ENCODE measurements around the gene RNF14.

RNF14 gene

DNA sequence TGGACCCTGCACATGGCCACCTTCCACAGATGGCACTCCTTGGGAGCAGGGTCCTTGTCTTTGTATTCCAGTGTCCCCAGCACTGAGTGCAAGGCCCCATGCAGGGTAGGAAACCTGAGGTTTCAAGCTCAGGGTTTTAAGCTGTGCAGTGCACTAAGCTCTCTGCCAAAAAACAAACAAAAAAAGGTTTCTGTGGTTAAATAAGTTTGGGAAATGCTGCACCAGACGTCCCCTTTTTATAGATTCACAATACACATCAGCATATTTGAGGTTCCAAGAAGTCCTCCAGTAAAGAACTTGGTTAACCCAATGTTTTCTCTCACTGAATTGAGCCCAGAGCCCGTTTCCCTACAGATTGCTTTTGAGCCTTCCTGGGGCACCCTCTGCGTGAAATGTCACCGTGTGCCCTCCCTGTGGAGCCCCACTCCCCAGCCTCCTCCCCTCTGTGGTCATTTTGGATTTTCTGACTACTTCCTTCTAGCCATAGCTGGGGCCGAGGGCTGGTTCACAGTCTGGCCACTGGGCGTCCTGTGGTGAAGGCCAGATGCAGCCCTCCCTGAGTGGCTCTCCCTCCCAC is 28.1 kb upstream of the RNF14 start:
- TF ChIP-seq, protein P1, sequence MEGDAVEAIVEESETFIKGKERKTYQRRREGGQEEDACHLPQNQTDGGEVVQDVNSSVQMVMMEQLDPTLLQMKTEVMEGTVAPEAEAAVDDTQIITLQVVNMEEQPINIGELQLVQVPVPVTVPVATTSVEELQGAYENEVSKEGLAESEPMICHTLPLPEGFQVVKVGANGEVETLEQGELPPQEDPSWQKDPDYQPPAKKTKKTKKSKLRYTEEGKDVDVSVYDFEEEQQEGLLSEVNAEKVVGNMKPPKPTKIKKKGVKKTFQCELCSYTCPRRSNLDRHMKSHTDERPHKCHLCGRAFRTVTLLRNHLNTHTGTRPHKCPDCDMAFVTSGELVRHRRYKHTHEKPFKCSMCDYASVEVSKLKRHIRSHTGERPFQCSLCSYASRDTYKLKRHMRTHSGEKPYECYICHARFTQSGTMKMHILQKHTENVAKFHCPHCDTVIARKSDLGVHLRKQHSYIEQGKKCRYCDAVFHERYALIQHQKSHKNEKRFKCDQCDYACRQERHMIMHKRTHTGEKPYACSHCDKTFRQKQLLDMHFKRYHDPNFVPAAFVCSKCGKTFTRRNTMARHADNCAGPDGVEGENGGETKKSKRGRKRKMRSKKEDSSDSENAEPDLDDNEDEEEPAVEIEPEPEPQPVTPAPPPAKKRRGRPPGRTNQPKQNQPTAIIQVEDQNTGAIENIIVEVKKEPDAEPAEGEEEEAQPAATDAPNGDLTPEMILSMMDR (conservative IDR thresholded peaks at IDR 0.05; ENCODE audit: control insufficient read depth, insufficient read depth, low read depth, low read length), result peak; percentile 17
- H3K4me3 ChIP-seq (ENCODE audit: control insufficient read depth, low read depth, low read length), result no peak overlapping the region
- DNase-seq (ENCODE audit: low read depth), result peak; percentile 38

DNA sequence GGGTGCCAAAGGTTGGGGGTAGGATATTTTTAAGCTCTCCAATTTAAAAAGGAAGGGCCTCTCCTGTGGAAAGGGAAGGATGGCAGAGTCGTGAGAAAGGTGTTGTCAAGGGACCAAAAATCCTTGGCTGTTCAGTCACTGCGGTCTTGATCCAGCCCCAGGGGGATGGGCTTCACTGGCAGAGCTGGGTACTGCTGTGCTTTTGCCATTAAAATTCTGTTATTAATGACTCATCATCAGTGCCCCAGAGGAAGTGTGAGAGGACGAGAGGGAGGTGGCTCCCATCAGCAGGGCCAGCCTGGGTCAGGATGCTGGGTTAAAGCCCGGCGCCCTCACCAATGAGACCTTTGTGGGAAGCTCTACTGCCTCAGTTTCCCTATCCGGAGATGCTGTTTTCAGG is 27.6 kb upstream of the RNF14 start:
- TF ChIP-seq, protein P1 (conservative IDR thresholded peaks at IDR 0.05; ENCODE audit: control insufficient read depth, insufficient read depth, low read depth, low read length), result no peak
- peak; percentile 46 for DNase-seq (ENCODE audit: low read depth)
- H3K4me3 ChIP-seq (ENCODE audit: control insufficient read depth, low read depth, low read length), result no peak overlapping the region

DNA sequence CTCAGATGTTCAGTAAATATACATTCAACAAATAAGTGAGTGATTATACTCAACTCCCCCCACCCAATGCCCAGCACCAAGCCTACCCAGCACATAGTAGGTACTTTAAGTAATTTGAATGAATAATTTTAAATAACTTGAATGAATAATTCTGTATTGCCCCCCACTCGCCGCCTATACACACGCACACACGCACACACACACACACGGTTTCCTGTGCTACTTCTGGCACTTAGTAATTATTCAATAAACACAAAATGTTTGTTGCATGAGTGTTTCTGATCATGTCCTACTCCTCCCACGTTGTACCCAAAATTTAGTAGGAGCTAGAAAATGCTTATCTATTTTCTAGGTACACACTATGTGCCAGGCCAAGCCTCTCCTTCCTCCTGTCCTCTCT is 27.1 kb upstream of the RNF14 start:
- TF ChIP-seq, protein P1 (conservative IDR thresholded peaks at IDR 0.05; ENCODE audit: control insufficient read depth, insufficient read depth, low read depth, low read length), result no peak

DNA sequence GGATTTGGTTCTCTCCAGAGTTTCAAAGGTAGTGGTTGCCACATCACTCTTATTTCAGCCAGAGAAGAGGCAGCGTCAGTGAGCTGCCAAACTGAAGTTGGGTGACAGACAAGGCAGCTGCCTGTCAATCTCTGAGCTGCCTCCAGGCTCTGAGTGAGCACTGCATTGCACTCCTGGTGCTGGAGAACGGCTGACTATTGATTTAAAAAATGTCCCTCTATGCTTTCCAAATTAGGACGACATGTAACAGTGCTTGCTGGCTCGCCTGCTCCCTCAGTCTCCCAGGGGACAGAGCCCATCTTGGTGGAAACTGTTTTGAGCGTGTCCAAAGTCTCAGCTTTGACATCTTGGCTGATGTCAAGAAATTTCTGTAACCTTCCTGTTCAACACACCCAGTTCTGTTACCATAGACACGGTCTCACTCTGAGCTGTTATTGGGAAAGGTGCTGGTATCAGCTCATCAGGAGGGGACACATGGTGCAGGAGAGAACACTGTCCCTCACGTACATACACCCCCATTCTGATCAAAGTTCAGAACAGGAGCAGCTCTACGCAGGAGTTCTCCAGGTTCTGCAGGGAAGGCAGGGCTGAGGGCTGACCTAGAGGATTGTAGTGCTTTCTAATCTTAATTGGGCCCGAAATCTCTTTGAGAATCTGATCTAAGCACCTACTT is 26.6 kb upstream of the RNF14 start:
- no peak for DNase-seq (ENCODE audit: low read depth)
- TF ChIP-seq, protein P1 (conservative IDR thresholded peaks at IDR 0.05; ENCODE audit: control insufficient read depth, insufficient read depth, low read depth, low read length), result no peak
- H3K4me3 ChIP-seq (ENCODE audit: control insufficient read depth, low read depth, low read length), result no peak overlapping the region

More for the DNA sequence above, 27.1 kb upstream of the RNF14 start:
- no peak for DNase-seq (ENCODE audit: low read depth)
- H3K4me3 ChIP-seq (ENCODE audit: control insufficient read depth, low read depth, low read length), result no peak overlapping the region

DNA sequence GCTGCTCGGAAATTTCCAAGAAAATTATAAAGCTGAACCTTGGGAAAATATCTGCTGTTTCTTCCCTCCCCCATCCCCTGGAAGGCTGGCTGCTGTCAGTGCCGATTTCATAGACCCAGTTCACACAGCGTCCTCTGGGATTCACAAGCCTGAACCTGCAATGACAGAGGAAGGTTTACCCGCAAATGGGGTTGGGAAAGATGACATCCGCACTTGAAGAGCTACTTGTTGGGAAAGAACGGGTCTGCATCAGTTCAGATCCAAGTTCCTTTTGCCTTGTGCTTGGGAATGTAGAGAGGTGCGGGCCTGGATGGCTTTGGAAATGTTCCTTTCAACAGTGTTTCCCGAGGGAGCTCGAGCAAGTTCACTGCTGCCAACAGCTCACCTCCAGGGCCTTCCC is 24.8 kb upstream of the RNF14 start:
- TF ChIP-seq, protein P1 (conservative IDR thresholded peaks at IDR 0.05; ENCODE audit: control insufficient read depth, insufficient read depth, low read depth, low read length), result no peak
- no peak for DNase-seq (ENCODE audit: low read depth)
- no peak overlapping the region for H3K4me3 ChIP-seq (ENCODE audit: control insufficient read depth, low read depth, low read length)

DNA sequence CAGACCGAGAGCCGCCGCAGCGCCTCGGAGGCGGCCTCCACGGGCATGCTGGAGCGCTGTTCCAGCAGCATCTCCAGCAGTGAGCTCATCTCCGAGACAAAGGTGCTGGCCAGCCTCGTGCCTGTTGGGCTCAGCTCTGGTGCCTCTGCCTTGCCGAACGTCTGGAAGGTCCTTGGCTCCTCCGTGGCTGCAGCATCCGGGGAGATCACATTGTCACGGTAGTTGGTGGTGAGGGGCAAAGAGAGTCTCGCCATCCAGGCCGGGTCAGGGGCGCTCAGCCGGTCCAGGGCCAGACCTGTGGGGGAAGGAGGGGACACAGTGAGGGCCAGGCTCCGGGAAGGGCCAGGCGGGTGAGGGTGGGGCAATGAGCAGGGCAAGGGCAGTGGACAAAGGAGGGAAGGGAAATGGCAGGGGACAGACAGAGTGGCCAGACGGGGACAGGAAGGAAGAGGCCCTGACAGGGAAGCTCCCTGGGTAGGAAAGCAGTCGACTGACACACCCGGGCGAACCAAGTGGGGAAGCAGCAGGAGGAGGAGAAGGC is 23.3 kb upstream of the RNF14 start:
- DNase-seq (ENCODE audit: low read depth), result no peak
- no peak overlapping the region for H3K4me3 ChIP-seq (ENCODE audit: control insufficient read depth, low read depth, low read length)
- TF ChIP-seq, protein P1 (conservative IDR thresholded peaks at IDR 0.05; ENCODE audit: control insufficient read depth, insufficient read depth, low read depth, low read length), result no peak
